Body of pancreas (tissue), 4 donors: ENCODE measurements around the gene PAPPA2.

ENCODE experiments used
- POLR2A ChIP-seq, 3 donors: fragments of 450-650 bp; IDR thresholded peaks; one replicate each; pipeline ENCODE4 v1.6.1; 2016; ENCODE audit warnings: antibody characterized with exemption in 3 of 3, mild to moderate bottlenecking in 2 of 3
- TF ChIP-seq, protein P1 (sequence below), 7 experiments: fragments of 450-650 bp in 4 of 7; fragments of 200-600 bp in 3 of 7; sonication (generic) in 3 of 7; IDR thresholded peaks; one replicate each; pipeline ENCODE4 v1.5.1; 2016 to 2019; ENCODE audit warnings: antibody characterized with exemption in 7 of 7

GRCh38 chr1:176752505-176752904 is 289.5 kb downstream of the PAPPA2 start:
- TF ChIP-seq, protein P1, sequence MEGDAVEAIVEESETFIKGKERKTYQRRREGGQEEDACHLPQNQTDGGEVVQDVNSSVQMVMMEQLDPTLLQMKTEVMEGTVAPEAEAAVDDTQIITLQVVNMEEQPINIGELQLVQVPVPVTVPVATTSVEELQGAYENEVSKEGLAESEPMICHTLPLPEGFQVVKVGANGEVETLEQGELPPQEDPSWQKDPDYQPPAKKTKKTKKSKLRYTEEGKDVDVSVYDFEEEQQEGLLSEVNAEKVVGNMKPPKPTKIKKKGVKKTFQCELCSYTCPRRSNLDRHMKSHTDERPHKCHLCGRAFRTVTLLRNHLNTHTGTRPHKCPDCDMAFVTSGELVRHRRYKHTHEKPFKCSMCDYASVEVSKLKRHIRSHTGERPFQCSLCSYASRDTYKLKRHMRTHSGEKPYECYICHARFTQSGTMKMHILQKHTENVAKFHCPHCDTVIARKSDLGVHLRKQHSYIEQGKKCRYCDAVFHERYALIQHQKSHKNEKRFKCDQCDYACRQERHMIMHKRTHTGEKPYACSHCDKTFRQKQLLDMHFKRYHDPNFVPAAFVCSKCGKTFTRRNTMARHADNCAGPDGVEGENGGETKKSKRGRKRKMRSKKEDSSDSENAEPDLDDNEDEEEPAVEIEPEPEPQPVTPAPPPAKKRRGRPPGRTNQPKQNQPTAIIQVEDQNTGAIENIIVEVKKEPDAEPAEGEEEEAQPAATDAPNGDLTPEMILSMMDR (IDR thresholded peaks at IDR 0.05), result no peak
- TF ChIP-seq POLR2A (IDR thresholded peaks at IDR 0.05), result no peak
